LNCaP clone FGC (cell line): ENCODE measurements around the gene PAQR9.
"Not testable (repeated sequence)": the region's sequence is repeated elsewhere in the genome, so short reads cannot be mapped to it uniquely, and the experiment has no call there.

ENCODE experiments used
- DNase-seq: peaks from one replicate; pipeline ENCODE4 v3.0.0-alpha.2; 2011; ENCODE audit warnings: low read depth
- H3K4me3 ChIP-seq: 2 replicates; pipeline ENCODE4 v1.5.1; 2011; ENCODE audit warnings: mild to moderate bottlenecking, low read depth, low read length, control low read depth
- CTCF ChIP-seq: IDR thresholded peaks from 2 replicates; pipeline ENCODE4 v1.5.1; 2012; ENCODE audit warnings: mild to moderate bottlenecking; ENCODE audit not compliant: control insufficient read depth, insufficient read depth; ENCODE audit errors: extremely low read depth

The PAQR9 gene

DNA sequence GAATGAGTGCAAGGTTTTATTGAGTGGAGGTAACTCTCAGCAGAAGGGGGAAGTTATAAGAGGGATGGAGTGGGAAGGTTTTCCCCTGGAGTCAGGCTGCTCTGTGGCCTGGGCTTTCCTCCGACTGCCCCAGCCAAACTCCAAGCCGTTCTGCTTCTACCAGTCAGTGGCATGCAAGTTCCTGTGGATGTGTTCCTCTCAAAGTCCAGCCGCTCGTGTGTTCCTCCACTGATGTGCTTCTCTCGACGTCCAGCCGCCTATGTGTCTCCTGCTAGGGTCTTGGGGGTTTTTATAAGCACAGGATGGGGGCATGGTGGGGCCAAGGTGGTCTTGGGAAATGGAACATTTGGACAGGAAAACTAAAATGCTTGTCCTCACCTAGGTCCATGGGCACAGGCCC is 28.8 kb upstream of the PAQR9 start:
- H3K4me3 ChIP-seq: no peak overlapping the region
- DNase-seq: no peak
- no peak for TF ChIP-seq CTCF

DNA sequence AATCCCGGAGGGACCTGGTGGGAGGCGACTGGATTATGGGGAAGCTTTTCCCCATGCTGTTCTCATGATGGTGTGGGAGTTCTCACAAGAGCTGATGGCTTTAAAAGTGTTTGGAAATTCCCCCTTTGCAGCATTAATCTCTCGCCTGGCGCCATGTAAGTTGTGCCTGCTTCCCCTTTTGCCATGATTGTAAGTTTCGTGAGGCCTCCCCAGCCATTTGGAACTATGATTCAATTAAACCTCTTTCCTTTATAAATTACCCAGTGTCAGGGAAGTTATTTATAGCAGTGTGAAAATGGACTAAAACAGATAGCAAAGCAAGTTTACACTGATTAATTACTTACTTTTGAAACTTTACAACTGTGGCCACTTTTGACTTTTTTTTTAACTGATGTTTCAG is 27.2 kb upstream of the PAQR9 start:
- no peak for DNase-seq
- no peak for TF ChIP-seq CTCF
- no peak overlapping the region for H3K4me3 ChIP-seq

DNA sequence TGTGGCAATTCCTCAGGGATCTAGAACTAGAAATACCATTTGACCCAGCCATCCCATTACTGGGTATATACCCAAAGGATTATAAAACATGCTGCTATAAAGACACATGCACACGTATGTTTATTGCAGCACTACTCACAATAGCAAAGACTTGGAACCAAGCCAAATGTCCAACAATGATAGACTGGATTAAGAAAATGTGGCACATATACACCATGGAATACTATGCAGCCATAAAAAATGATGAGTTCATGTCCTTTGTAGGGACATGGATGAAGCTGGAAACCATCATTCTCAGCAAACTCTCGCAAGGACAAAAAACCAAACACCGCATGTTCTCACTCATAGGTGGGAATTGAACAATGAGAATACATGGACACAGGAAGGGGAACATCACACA is 25.4 kb upstream of the PAQR9 start:
- not testable (repeated sequence) for DNase-seq, H3K4me3 ChIP-seq

GRCh38 chr3:142988221-142988620 is 24.7 kb upstream of the PAQR9 start:
- not testable (repeated sequence) for DNase-seq, H3K4me3 ChIP-seq

GRCh38 chr3:142987707-142988106 is 24.2 kb upstream of the PAQR9 start:
- no peak overlapping the region for H3K4me3 ChIP-seq
- DNase-seq: no peak
- no peak for TF ChIP-seq CTCF

DNA sequence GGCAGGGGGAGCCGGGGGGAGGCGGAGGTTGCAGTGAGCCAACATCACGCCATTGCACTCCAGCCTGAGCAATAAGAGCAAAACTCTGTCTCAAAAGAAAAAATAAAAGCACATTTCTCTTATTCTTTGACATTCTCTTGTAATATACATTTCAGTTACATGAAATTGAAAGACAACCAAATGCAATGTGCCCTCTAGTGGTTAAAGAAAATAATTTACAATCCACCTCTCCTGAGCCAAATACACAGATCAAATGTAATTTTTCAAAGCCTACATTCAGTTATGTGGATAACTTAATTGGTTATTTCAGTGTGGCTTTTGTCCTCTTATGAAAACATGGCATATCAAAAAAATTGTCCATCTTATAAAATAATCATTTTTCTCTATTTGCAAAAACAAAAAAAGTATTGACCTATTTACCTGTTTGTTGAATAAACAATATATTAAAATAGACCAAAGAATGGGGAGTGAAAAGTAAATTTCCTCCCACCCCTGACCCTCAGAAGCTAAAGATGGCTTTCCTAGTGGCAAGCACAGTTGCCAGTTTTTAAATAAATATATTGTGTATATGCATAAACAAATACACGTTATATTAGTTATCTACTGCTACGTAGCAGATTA is 23.7 kb upstream of the PAQR9 start:
- no peak for DNase-seq

GRCh38 chr3:142984255-142984654 is 20.8 kb upstream of the PAQR9 start:
- no peak overlapping the region for H3K4me3 ChIP-seq
- TF ChIP-seq CTCF: no peak
- no peak for DNase-seq

More for the DNA sequence above, 23.7 kb upstream of the PAQR9 start:
- TF ChIP-seq CTCF: peak; percentile 54
- H3K4me3 ChIP-seq: no peak overlapping the region

DNA sequence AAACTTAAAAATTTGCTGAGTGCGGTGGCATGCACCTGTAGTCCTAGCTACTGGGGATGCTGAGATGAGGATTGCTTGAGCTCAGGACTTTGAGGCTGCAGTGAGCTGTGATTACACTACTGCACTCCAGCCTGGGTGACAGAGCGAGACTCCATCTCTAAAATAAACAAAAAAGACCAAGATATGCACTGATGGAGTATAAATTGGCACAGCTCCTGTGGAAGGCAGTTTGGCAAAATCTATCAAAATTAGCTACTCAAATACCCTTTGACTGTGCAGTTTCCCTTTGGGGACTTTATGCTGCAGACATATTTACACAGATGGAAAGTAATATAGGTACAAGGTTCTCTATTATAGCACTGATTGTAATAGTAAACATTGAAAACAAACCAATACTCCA is 19.8 kb upstream of the PAQR9 start:
- no peak for TF ChIP-seq CTCF
- no peak overlapping the region for H3K4me3 ChIP-seq
- DNase-seq: peak; percentile 85
